ENCODE measurements around the gene BCAS1. TPM values are rescaled to one million over a fixed set of nuclear protein-coding genes. Genes with fewer than 3 reads are reported as not detected.

The BCAS1 gene
- total RNA-seq, 1 experiment from 2014 or later: 0.17 TPM

- no peaks in the 10 kb centered on the region for H4K20me1 ChIP-seq (ENCODE audit: insufficient read depth)
- no peak overlapping the region for H3K27ac ChIP-seq (ENCODE audit: low read depth, low read length)
- no TSS peak for BruUV-seq (replicated peaks)
- no peak overlapping the region for H2AFZ ChIP-seq (ENCODE audit: low read depth, low read length, poor library complexity, severe bottlenecking)
- no peaks in the 10 kb centered on the region for H3K4me1 ChIP-seq (ENCODE audit: control insufficient read depth in 1 of 2, insufficient read depth in 2 of 2, low read length in 2 of 2)
- H3K27me3 ChIP-seq (ENCODE audit: insufficient read depth, low read length): no peaks in the 10 kb centered on the region
- no peak overlapping the region for H3K9ac ChIP-seq (ENCODE audit: low read length)
- TF ChIP-seq, protein P1, sequence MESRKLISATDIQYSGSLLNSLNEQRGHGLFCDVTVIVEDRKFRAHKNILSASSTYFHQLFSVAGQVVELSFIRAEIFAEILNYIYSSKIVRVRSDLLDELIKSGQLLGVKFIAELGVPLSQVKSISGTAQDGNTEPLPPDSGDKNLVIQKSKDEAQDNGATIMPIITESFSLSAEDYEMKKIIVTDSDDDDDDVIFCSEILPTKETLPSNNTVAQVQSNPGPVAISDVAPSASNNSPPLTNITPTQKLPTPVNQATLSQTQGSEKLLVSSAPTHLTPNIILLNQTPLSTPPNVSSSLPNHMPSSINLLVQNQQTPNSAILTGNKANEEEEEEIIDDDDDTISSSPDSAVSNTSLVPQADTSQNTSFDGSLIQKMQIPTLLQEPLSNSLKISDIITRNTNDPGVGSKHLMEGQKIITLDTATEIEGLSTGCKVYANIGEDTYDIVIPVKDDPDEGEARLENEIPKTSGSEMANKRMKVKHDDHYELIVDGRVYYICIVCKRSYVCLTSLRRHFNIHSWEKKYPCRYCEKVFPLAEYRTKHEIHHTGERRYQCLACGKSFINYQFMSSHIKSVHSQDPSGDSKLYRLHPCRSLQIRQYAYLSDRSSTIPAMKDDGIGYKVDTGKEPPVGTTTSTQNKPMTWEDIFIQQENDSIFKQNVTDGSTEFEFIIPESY (IDR thresholded peaks at IDR 0.05; ENCODE audit: extremely low read depth, insufficient replicate concordance, low read length): no peak
- TF ChIP-seq, protein P2, sequence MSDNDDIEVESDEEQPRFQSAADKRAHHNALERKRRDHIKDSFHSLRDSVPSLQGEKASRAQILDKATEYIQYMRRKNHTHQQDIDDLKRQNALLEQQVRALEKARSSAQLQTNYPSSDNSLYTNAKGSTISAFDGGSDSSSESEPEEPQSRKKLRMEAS (IDR thresholded peaks at IDR 0.05): no peak
- TF ChIP-seq EZH2 (IDR thresholded peaks at IDR 0.05): no peak
- TF ChIP-seq SIN3A (IDR thresholded peaks at IDR 0.05; ENCODE audit: low read depth): no peak
- TF ChIP-seq CTCF (IDR thresholded peaks at IDR 0.05 in 2 of 3, conservative IDR thresholded peaks at IDR 0.05 in 1 of 3; ENCODE audit: borderline replicate concordance in 1 of 3, insufficient read depth in 1 of 3, low read depth in 2 of 3, low read length in 2 of 3): no peak
- no peak for TF ChIP-seq POLR2A (IDR thresholded peaks at IDR 0.05; ENCODE audit: borderline replicate concordance, extremely low read depth, insufficient read depth, insufficient read length)
- TF ChIP-seq RAD21 (IDR thresholded peaks at IDR 0.05; ENCODE audit: low read depth): no peak
- TF ChIP-seq TCF7L2 (IDR thresholded peaks at IDR 0.05; ENCODE audit: borderline replicate concordance, extremely low read depth, insufficient read depth, insufficient read length): no peak
- no peak for TF ChIP-seq JUND (IDR thresholded peaks at IDR 0.05)
- TF ChIP-seq, protein P3, sequence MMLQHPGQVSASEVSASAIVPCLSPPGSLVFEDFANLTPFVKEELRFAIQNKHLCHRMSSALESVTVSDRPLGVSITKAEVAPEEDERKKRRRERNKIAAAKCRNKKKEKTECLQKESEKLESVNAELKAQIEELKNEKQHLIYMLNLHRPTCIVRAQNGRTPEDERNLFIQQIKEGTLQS (IDR thresholded peaks at IDR 0.05): no peak
- TF ChIP-seq REST (IDR thresholded peaks at IDR 0.05; ENCODE audit: low read depth): no peak
- no peak for TF ChIP-seq ZNF274 (IDR thresholded peaks at IDR 0.05; ENCODE audit: low read depth, low read length)
- TF ChIP-seq SP1 (IDR thresholded peaks at IDR 0.05; ENCODE audit: low read depth): no peak
- H3K79me2 ChIP-seq (ENCODE audit: insufficient read depth, low read length): no peaks in the 10 kb centered on the region
- POLR2A ChIA-PET: no interaction called here
- no peaks in the 10 kb centered on the region for H3K9me3 ChIP-seq (ENCODE audit: control insufficient read depth in 1 of 2, insufficient read depth in 1 of 2, low read depth in 1 of 2, low read length in 2 of 2)
- RAD21 ChIA-PET (ENCODE audit: low non-redundant PET in 1 of 2, low total read pairs in 2 of 2, uncharacterized antibody in 2 of 2, unreplicated experiment in 2 of 2): no interaction called here
- ATAC-seq: no peak
- H3K9me2 ChIP-seq (ENCODE audit: insufficient read depth): no peaks in the 10 kb centered on the region
- no peak overlapping the region for H3K4me3 ChIP-seq (replicated peaks in 1 of 2; ENCODE audit: low read depth in 1 of 2, low read length in 2 of 2)
- DNase-seq (ENCODE audit: low read depth, low spot score): no peak
- intact Hi-C loops (cut with micrococcal nuclease): no loop called here
- CTCF ChIA-PET: no interaction called here
- no peak overlapping the region for H3K4me2 ChIP-seq (ENCODE audit: low read length)
- no peaks in the 10 kb centered on the region for H3K36me3 ChIP-seq (ENCODE audit: control insufficient read depth in 1 of 2, insufficient read depth in 2 of 2, low read length in 2 of 2)
These were observed 56.0 kb downstream of the BCAS1 start for GRCh38 chr20:54014293-54014926.
